ENCODE measurements around the gene ARHGAP22. TPM values are rescaled to one million over a fixed set of nuclear protein-coding genes. Genes with fewer than 3 reads are reported as not detected.

ARHGAP22 gene
- polyA plus RNA-seq, 1 of the 3 experiments (the other 2 are of a cell fraction), result 12.4 TPM

DNA sequence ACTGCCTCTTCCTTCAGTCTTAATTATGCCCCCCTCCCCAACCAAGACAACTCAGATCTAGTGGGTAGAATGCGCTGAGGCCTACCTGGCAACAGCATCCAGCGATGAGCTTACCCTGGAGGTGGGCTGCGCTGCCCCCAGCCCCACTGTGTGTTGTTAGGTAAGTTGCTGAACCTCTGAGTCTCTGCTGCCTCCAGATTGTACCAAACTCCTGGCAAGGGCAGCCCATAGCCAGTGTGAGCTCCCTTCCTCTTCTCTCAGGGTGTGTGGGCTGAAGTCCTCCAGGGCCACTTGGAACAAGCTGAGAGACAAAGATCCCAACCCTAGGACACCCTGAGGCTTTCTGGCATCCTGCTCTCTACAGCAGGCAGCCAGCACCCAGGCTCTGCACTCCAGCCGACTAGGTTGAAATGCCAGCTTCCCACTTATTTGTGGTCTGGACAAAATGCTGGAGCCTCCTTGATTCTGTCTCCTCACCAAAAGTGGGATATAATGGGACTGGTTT is 135.3 kb downstream of the ARHGAP22 start (continued):
- TF ChIP-seq RFX5 (IDR thresholded peaks at IDR 0.05; ENCODE audit: low read length) (no peak), POLR2AphosphoS5 (IDR thresholded peaks at IDR 0.05; ENCODE audit: low read depth, low read length) (no peak)
- TF ChIP-seq, protein P1, sequence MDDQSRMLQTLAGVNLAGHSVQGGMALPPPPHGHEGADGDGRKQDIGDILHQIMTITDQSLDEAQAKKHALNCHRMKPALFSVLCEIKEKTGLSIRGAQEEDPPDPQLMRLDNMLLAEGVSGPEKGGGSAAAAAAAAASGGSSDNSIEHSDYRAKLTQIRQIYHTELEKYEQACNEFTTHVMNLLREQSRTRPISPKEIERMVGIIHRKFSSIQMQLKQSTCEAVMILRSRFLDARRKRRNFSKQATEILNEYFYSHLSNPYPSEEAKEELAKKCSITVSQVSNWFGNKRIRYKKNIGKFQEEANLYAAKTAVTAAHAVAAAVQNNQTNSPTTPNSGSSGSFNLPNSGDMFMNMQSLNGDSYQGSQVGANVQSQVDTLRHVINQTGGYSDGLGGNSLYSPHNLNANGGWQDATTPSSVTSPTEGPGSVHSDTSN (IDR thresholded peaks at IDR 0.05), result no peak
- TF ChIP-seq, protein P2, sequence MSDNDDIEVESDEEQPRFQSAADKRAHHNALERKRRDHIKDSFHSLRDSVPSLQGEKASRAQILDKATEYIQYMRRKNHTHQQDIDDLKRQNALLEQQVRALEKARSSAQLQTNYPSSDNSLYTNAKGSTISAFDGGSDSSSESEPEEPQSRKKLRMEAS (IDR thresholded peaks at IDR 0.05; ENCODE audit: low read depth), result no peak

DNA sequence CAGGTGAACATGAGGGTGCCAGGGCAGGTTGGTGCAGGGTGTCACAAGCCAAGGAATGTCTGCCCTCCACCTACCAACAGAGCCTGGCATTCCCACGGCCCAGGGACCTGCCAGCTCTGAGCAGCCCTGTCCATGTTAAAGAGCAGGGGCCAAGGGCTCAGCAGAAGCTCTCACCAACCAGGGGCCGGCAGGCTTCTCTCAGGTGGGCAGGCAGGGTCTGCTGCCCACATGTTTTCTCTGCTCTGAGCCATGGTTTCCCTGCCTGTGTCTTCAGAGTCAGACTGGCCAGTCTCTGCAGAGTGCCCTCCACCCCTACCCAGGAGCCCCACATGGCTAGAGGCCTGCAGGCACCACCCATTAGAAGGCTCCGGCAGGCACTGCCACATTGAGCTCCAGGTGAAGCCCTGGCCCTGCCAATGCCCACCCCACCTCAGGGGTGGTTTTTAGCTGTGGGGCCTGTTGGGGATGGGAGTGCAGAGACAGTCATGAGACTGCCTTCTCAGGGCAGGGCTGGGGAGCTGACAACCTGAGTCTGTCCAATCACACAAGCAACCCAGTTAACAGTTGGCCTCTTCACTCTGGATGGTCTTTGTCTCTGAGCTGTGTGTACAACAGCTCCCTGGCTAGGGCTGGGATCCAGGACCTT is 135.9 kb downstream of the ARHGAP22 start:
- H3K27ac ChIP-seq (ENCODE audit: low read depth in 2 of 2, low read length in 1 of 2), result peak overlapping the region in 1 of 2 experiments; percentile 79; a peak in 1 of 4 replicates
- H3K4me1 ChIP-seq (ENCODE audit: control insufficient read depth in 1 of 2, insufficient read depth in 2 of 2, low read depth in 1 of 2, low read length in 1 of 2), result peaks cover 0 to 53% of the 10 kb centered on the region in 2 experiments; a peak in 1 of 4 replicates
- peaks cover 43% of the 10 kb centered on the region for H4K20me1 ChIP-seq (ENCODE audit: insufficient read depth)
- ChIA-PET CTCF (interaction anchor here (0.8 to 1.9 kb wide), 10 partner anchors 23 to 189 kb away, joined by 3 to 10 read pairs (median 4); no protein-coding TSS in a partner anchor), POLR2A (interaction anchor here (1.0 kb wide), 1 partner anchor 11 kb away, joined by 3 read pairs; no protein-coding TSS in a partner anchor)
- peaks cover 37% of the 10 kb centered on the region for H3K79me2 ChIP-seq (ENCODE audit: insufficient read depth)
- H3K9me2 ChIP-seq, result no peaks in the 10 kb centered on the region
- no peak for DNase-seq
- no peak overlapping the region for H3K9ac ChIP-seq
- H3K36me3 ChIP-seq (replicated peaks in 1 of 2; ENCODE audit: control insufficient read depth in 1 of 2, insufficient read depth in 2 of 2, low read length in 1 of 2), result peaks cover 0 to 5% of the 10 kb centered on the region in 2 experiments
- H3F3A ChIP-seq (replicated peaks; ENCODE audit: insufficient read depth), result no peaks in the 10 kb centered on the region
- H3K27me3 ChIP-seq (ENCODE audit: insufficient read depth), result no peaks in the 10 kb centered on the region
- TF ChIP-seq, protein P3, sequence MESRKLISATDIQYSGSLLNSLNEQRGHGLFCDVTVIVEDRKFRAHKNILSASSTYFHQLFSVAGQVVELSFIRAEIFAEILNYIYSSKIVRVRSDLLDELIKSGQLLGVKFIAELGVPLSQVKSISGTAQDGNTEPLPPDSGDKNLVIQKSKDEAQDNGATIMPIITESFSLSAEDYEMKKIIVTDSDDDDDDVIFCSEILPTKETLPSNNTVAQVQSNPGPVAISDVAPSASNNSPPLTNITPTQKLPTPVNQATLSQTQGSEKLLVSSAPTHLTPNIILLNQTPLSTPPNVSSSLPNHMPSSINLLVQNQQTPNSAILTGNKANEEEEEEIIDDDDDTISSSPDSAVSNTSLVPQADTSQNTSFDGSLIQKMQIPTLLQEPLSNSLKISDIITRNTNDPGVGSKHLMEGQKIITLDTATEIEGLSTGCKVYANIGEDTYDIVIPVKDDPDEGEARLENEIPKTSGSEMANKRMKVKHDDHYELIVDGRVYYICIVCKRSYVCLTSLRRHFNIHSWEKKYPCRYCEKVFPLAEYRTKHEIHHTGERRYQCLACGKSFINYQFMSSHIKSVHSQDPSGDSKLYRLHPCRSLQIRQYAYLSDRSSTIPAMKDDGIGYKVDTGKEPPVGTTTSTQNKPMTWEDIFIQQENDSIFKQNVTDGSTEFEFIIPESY (IDR thresholded peaks at IDR 0.05; ENCODE audit: borderline replicate concordance, low read depth), result no peak
- TF ChIP-seq TAF1 (IDR thresholded peaks at IDR 0.05; ENCODE audit: borderline replicate concordance, low read depth, low read length) (no peak), JUND (IDR thresholded peaks at IDR 0.05) (no peak), POLR2AphosphoS5 (IDR thresholded peaks at IDR 0.05; ENCODE audit: low read depth, low read length) (no peak), FOSL2 (IDR thresholded peaks at IDR 0.05; ENCODE audit: borderline replicate concordance, low read depth) (no peak), GATA2 (CRISPR knock-in tag; IDR thresholded peaks at IDR 0.05) (no peak), TCF12 (IDR thresholded peaks at IDR 0.05) (no peak), MEF2A (IDR thresholded peaks at IDR 0.05; ENCODE audit: borderline replicate concordance, low read depth) (no peak), EZH2phosphoT487 (IDR thresholded peaks at IDR 0.05; ENCODE audit: borderline replicate concordance, low read depth) (no peak), SMC3 (IDR thresholded peaks at IDR 0.05; ENCODE audit: low read depth, low read length) (no peak), YY1 (IDR thresholded peaks at IDR 0.05; ENCODE audit: low read depth) (no peak), GABPA (IDR thresholded peaks at IDR 0.05; ENCODE audit: low read depth) (no peak), NFIC (IDR thresholded peaks at IDR 0.05; ENCODE audit: borderline replicate concordance) (no peak), SIN3A (IDR thresholded peaks at IDR 0.05; ENCODE audit: borderline replicate concordance, low read depth, low read length) (no peak), MXI1 (IDR thresholded peaks at IDR 0.05; ENCODE audit: low read depth, low read length) (no peak), FOXJ3 (CRISPR knock-in tag; IDR thresholded peaks at IDR 0.05) (no peak)
- TF ChIP-seq, protein P1 (IDR thresholded peaks at IDR 0.05), result no peak
- TF ChIP-seq, protein P4, sequence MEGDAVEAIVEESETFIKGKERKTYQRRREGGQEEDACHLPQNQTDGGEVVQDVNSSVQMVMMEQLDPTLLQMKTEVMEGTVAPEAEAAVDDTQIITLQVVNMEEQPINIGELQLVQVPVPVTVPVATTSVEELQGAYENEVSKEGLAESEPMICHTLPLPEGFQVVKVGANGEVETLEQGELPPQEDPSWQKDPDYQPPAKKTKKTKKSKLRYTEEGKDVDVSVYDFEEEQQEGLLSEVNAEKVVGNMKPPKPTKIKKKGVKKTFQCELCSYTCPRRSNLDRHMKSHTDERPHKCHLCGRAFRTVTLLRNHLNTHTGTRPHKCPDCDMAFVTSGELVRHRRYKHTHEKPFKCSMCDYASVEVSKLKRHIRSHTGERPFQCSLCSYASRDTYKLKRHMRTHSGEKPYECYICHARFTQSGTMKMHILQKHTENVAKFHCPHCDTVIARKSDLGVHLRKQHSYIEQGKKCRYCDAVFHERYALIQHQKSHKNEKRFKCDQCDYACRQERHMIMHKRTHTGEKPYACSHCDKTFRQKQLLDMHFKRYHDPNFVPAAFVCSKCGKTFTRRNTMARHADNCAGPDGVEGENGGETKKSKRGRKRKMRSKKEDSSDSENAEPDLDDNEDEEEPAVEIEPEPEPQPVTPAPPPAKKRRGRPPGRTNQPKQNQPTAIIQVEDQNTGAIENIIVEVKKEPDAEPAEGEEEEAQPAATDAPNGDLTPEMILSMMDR (IDR thresholded peaks at IDR 0.05), result no peak
- TF ChIP-seq, protein P5, sequence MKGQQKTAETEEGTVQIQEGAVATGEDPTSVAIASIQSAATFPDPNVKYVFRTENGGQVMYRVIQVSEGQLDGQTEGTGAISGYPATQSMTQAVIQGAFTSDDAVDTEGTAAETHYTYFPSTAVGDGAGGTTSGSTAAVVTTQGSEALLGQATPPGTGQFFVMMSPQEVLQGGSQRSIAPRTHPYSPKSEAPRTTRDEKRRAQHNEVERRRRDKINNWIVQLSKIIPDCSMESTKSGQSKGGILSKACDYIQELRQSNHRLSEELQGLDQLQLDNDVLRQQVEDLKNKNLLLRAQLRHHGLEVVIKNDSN (IDR thresholded peaks at IDR 0.05; ENCODE audit: borderline replicate concordance, low read depth), result no peak
- H2AFZ ChIP-seq (ENCODE audit: low read depth), result no peak overlapping the region
- no peak overlapping the region for H3K4me3 ChIP-seq (ENCODE audit: low read depth in 2 of 2, low read length in 1 of 2)
- no peak overlapping the region for H3K4me2 ChIP-seq
- WGBS (ENCODE audit: low lambda C conversion rate), result 100% methylated on average over 1 of the region's 3 CpGs
- H3K9me3 ChIP-seq, result no peaks in the 10 kb centered on the region
